ENCODE data around the gene ZNF546.
A peak's percentile ranks its signal among the peaks of the same experiment; 100 is the strongest.

The ZNF546 gene

GRCh38 chr19:40055832-40056504 is 59.1 kb downstream of the ZNF546 start, which contains the start of gene ZNF780B:
Gene ZNF780B, minus strand, starts transcription at chr19:40056231. Its CDS starts 5,899 bp downstream, at chr19:40050332.
- DNase-seq (ENCODE audit: low read depth): peak; percentile 41

- DNase-seq (ENCODE audit: low read depth): no peak
Measured at GRCh38 chr19:40056505-40056904, 59.6 kb downstream of the ZNF546 start.

GRCh38 chr19:40057166-40057565 is 60.3 kb downstream of the ZNF546 start:
- no peak for DNase-seq (ENCODE audit: low read depth)

GRCh38 chr19:40059624-40060023 is 62.8 kb downstream of the ZNF546 start:
- DNase-seq (ENCODE audit: low read depth): no peak

GRCh38 chr19:40070058-40070457 is 73.2 kb downstream of the ZNF546 start:
- DNase-seq (ENCODE audit: low read depth): no peak

Data from stimulated activated CD4-positive, alpha-beta T cell treated with anti-CD3 and anti-CD28 coated beads, Interleukin-2, amount 100 ng/mL, for 4 hours (primary cell).